Loucy (cell line): ENCODE results near the gene GNAO1.

Source experiments
- H2AFZ ChIP-seq: fragments of 200-600 bp; sonication (generic); 2 replicates; pipeline ENCODE4 v1.6.0; 2016; ENCODE audit warnings: antibody characterized with exemption, mild to moderate bottlenecking, low read length, moderate library complexity
- H3F3A ChIP-seq: fragments of 200-600 bp; 2 replicates; pipeline ENCODE4 v1.6.0; 2016; ENCODE audit warnings: antibody characterized with exemption, low read depth, mild to moderate bottlenecking
- H3K27me3 ChIP-seq: fragments of 200-600 bp; sonication (generic); 2 replicates; pipeline ENCODE4 v1.6.1; 2014; ENCODE audit warnings: low read length, mild to moderate bottlenecking; ENCODE audit not compliant: insufficient read depth, poor library complexity, severe bottlenecking
- H3K36me3 ChIP-seq: fragments of 200-600 bp; sonication (generic); 2 replicates; pipeline ENCODE4 v1.6.1; 2016; ENCODE audit warnings: low read length; ENCODE audit not compliant: insufficient read depth
- H3K4me1 ChIP-seq: fragments of 200-600 bp; sonication (generic); 2 replicates; pipeline ENCODE4 v1.5.1; 2014; ENCODE audit warnings: low read length, mild to moderate bottlenecking; ENCODE audit not compliant: insufficient read depth, poor library complexity, severe bottlenecking
- H3K4me2 ChIP-seq: fragments of 200-600 bp; sonication (generic); 2 replicates; pipeline ENCODE4 v1.6.0; 2014; ENCODE audit warnings: antibody characterized with exemption, low read length, low read depth, mild to moderate bottlenecking; ENCODE audit not compliant: poor library complexity, severe bottlenecking
- H3K4me3 ChIP-seq: fragments of 200-600 bp; sonication (generic); 2 replicates; pipeline ENCODE4 v1.5.1; 2014; ENCODE audit warnings: low read length, mild to moderate bottlenecking, mixed read lengths; ENCODE audit not compliant: poor library complexity, severe bottlenecking
- H3K79me2 ChIP-seq: fragments of 200-600 bp; sonication (generic); 2 replicates; pipeline ENCODE4 v1.6.1; 2014; ENCODE audit warnings: low read length; ENCODE audit not compliant: insufficient read depth
- H3K9ac ChIP-seq: fragments of 200-600 bp; sonication (generic); 2 replicates; pipeline ENCODE4 v1.6.0; 2014; ENCODE audit warnings: mild to moderate bottlenecking, low read depth, low read length, moderate library complexity; ENCODE audit not compliant: poor library complexity, severe bottlenecking
- H3K9me2 ChIP-seq: fragments of 200-600 bp; sonication (generic); replicated peaks from 2 replicates; pipeline ENCODE4 v1.6.1; 2016; ENCODE audit warnings: low read depth, low read length, mixed read lengths
- H3K9me3 ChIP-seq: fragments of 200-600 bp; sonication (generic); 2 replicates; pipeline ENCODE4 v1.6.1; 2014; ENCODE audit warnings: mild to moderate bottlenecking, antibody characterized with exemption, low read length, low read depth; ENCODE audit not compliant: insufficient read depth
- H4K20me1 ChIP-seq: fragments of 200-600 bp; sonication (generic); 2 replicates; pipeline ENCODE4 v1.6.0; 2014; ENCODE audit warnings: antibody characterized with exemption, low read length, mild to moderate bottlenecking; ENCODE audit not compliant: insufficient read depth, poor library complexity, severe bottlenecking
- EZH2phosphoT487 ChIP-seq: fragments of 200-600 bp; IDR thresholded peaks from 2 replicates; pipeline ENCODE4 v1.6.1; 2018; ENCODE audit warnings: antibody characterized with exemption, mild to moderate bottlenecking, moderate library complexity, borderline replicate concordance
- TF ChIP-seq, protein P1 (sequence below): fragments of 200-600 bp; sonication (generic); conservative IDR thresholded peaks from 2 replicates; pipeline ENCODE4 v1.5.1; 2014; ENCODE audit warnings: mild to moderate bottlenecking, antibody characterized with exemption, low read length

GNAO1 gene

GRCh38 chr16:56331399-56331798, 140.1 kb downstream of the GNAO1 start:
- H3K4me2 ChIP-seq, result no peak overlapping the region
- H3K79me2 ChIP-seq, result no peaks in the 10 kb centered on the region
- TF ChIP-seq EZH2phosphoT487, result no peak
- H4K20me1 ChIP-seq, result no peaks in the 10 kb centered on the region
- H3F3A ChIP-seq, result no peaks in the 10 kb centered on the region
- no peak overlapping the region for H2AFZ ChIP-seq
- no peak overlapping the region for H3K4me3 ChIP-seq
- no peak overlapping the region for H3K9ac ChIP-seq
- H3K36me3 ChIP-seq, result no peaks in the 10 kb centered on the region
- H3K4me1 ChIP-seq, result peaks cover 2% of the 10 kb centered on the region
- no peaks in the 10 kb centered on the region for H3K9me2 ChIP-seq
- H3K27me3 ChIP-seq, result no peaks in the 10 kb centered on the region
- H3K9me3 ChIP-seq, result no peaks in the 10 kb centered on the region

DNA sequence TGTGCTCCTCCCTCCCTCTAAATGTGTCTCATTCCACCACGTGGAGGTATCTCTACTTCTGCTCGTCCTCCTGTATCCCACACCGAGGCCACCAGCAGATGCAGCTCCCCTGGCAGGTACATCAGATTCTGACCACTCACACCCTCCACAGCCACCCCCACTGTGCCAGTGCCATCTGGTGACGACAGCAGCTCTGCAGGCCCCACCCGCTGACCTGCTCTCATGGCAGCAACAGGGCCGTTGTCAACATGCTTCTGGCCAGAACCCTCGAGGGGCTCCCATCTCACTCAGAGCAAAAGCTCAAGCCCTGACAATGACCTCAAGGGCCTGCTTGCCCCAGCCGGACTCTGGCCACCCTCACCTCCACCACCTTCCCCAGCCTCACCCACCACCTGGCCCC, 140.6 kb downstream of the GNAO1 start:
- Histone ChIP-seq H3F3A (no peaks in the 10 kb centered on the region), H3K27me3 (no peaks in the 10 kb centered on the region), H2AFZ (no peak overlapping the region), H3K4me3 (no peak overlapping the region), H3K9ac (no peak overlapping the region), H3K79me2 (no peaks in the 10 kb centered on the region), H3K9me2 (no peaks in the 10 kb centered on the region), H3K9me3 (no peaks in the 10 kb centered on the region), H4K20me1 (no peaks in the 10 kb centered on the region), H3K36me3 (no peaks in the 10 kb centered on the region), H3K4me1 (no peaks in the 10 kb centered on the region), H3K4me2 (no peak overlapping the region)
- TF ChIP-seq, protein P1, sequence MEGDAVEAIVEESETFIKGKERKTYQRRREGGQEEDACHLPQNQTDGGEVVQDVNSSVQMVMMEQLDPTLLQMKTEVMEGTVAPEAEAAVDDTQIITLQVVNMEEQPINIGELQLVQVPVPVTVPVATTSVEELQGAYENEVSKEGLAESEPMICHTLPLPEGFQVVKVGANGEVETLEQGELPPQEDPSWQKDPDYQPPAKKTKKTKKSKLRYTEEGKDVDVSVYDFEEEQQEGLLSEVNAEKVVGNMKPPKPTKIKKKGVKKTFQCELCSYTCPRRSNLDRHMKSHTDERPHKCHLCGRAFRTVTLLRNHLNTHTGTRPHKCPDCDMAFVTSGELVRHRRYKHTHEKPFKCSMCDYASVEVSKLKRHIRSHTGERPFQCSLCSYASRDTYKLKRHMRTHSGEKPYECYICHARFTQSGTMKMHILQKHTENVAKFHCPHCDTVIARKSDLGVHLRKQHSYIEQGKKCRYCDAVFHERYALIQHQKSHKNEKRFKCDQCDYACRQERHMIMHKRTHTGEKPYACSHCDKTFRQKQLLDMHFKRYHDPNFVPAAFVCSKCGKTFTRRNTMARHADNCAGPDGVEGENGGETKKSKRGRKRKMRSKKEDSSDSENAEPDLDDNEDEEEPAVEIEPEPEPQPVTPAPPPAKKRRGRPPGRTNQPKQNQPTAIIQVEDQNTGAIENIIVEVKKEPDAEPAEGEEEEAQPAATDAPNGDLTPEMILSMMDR, result no peak
- no peak for TF ChIP-seq EZH2phosphoT487

GRCh38 chr16:56332464-56333079, 141.3 kb downstream of the GNAO1 start:
- H2AFZ ChIP-seq, result no peak overlapping the region
- H3K4me3 ChIP-seq, result no peak overlapping the region
- no peaks in the 10 kb centered on the region for H3K9me3 ChIP-seq
- no peaks in the 10 kb centered on the region for H3K79me2 ChIP-seq
- H3F3A ChIP-seq, result no peaks in the 10 kb centered on the region
- H3K27me3 ChIP-seq, result no peaks in the 10 kb centered on the region
- no peaks in the 10 kb centered on the region for H3K4me1 ChIP-seq
- H4K20me1 ChIP-seq, result no peaks in the 10 kb centered on the region
- H3K36me3 ChIP-seq, result no peaks in the 10 kb centered on the region
- H3K9ac ChIP-seq, result no peak overlapping the region
- TF ChIP-seq, protein P1, result no peak
- TF ChIP-seq EZH2phosphoT487, result no peak
- H3K4me2 ChIP-seq, result no peak overlapping the region
- no peaks in the 10 kb centered on the region for H3K9me2 ChIP-seq

GRCh38 chr16:56334761-56335160, 143.5 kb downstream of the GNAO1 start:
- H3K9me3 ChIP-seq, result no peaks in the 10 kb centered on the region
- H3K79me2 ChIP-seq, result no peaks in the 10 kb centered on the region
- H3K27me3 ChIP-seq, result no peaks in the 10 kb centered on the region
- no peak overlapping the region for H3K4me3 ChIP-seq
- no peaks in the 10 kb centered on the region for H3F3A ChIP-seq
- no peaks in the 10 kb centered on the region for H4K20me1 ChIP-seq
- H3K4me1 ChIP-seq, result no peaks in the 10 kb centered on the region
- H3K4me2 ChIP-seq, result no peak overlapping the region
- H3K36me3 ChIP-seq, result no peaks in the 10 kb centered on the region
- no peak overlapping the region for H2AFZ ChIP-seq
- TF ChIP-seq, protein P1, result no peak
- no peak for TF ChIP-seq EZH2phosphoT487
- H3K9ac ChIP-seq, result no peak overlapping the region
- H3K9me2 ChIP-seq, result no peaks in the 10 kb centered on the region
